ENCODE results near the gene SERPINA4. TPM values are rescaled to one million over a fixed set of nuclear protein-coding genes. Genes with fewer than 3 reads are reported as not detected.

SERPINA4 gene
- polyA plus RNA-seq, 1 donor from 2014 or later, result not detected

- no peaks in the 10 kb centered on the region for H4K20me1 ChIP-seq (ENCODE audit: insufficient read depth)
- no peaks in the 10 kb centered on the region for H3F3A ChIP-seq (ENCODE audit: insufficient read depth, low read length, poor library complexity, severe bottlenecking)
- no peak overlapping the region for H3K4me3 ChIP-seq (ENCODE audit: low read length)
- H2AFZ ChIP-seq (ENCODE audit: low read depth, low read length), result no peak overlapping the region
- no peaks in the 10 kb centered on the region for H3K27me3 ChIP-seq (ENCODE audit: insufficient read depth, low read depth, low read length)
- TF ChIP-seq TAF1 (IDR thresholded peaks at IDR 0.05; ENCODE audit: low read depth), result no peak
- no peak for TF ChIP-seq MXI1 (conservative IDR thresholded peaks at IDR 0.05; ENCODE audit: poor library complexity, severe bottlenecking)
- TF ChIP-seq CTCF (IDR thresholded peaks at IDR 0.05; ENCODE audit: poor library complexity, severe bottlenecking), result no peak
- TF ChIP-seq POLR2AphosphoS5 (IDR thresholded peaks at IDR 0.05), result no peak
- TF ChIP-seq EZH2 (IDR thresholded peaks at IDR 0.05; ENCODE audit: borderline replicate concordance, insufficient read depth, low read length, poor library complexity, severe bottlenecking), result no peak
- TF ChIP-seq RAD21 (conservative IDR thresholded peaks at IDR 0.05), result no peak
- TF ChIP-seq SMC3 (conservative IDR thresholded peaks at IDR 0.05; ENCODE audit: poor library complexity), result no peak
- TF ChIP-seq EP300 (conservative IDR thresholded peaks at IDR 0.05; ENCODE audit: poor library complexity, severe bottlenecking), result no peak
- TF ChIP-seq REST (IDR thresholded peaks at IDR 0.05; ENCODE audit: borderline replicate concordance), result no peak
- H3K9me3 ChIP-seq (ENCODE audit: low read length), result peaks cover under 1% of the 10 kb centered on the region
- H3K79me2 ChIP-seq (replicated peaks; ENCODE audit: insufficient read depth, low read length), result no peaks in the 10 kb centered on the region
- no peaks in the 10 kb centered on the region for H3K9me2 ChIP-seq (ENCODE audit: insufficient read depth, low read length)
- no peak overlapping the region for H3K27ac ChIP-seq (ENCODE audit: low read length)
- H3K4me2 ChIP-seq (ENCODE audit: low read length), result no peak overlapping the region
- no peak overlapping the region for H3K9ac ChIP-seq (ENCODE audit: low read length)
- no peaks in the 10 kb centered on the region for H3K36me3 ChIP-seq (ENCODE audit: insufficient read depth, low read length)
Observed at GRCh38 chr14:94521375-94522114, 39.7 kb upstream of the SERPINA4 start.

- Histone ChIP-seq H3F3A (ENCODE audit: insufficient read depth, low read length, poor library complexity, severe bottlenecking) (no peaks in the 10 kb centered on the region), H3K79me2 (replicated peaks; ENCODE audit: insufficient read depth, low read length) (no peaks in the 10 kb centered on the region), H3K36me3 (ENCODE audit: insufficient read depth, low read length) (no peaks in the 10 kb centered on the region), H3K27ac (ENCODE audit: low read length) (no peak overlapping the region), H3K9me3 (ENCODE audit: low read length) (peaks cover 4% of the 10 kb centered on the region), H3K27me3 (ENCODE audit: insufficient read depth, low read depth, low read length) (no peaks in the 10 kb centered on the region), H2AFZ (ENCODE audit: low read depth, low read length) (no peak overlapping the region), H3K4me2 (ENCODE audit: low read length) (no peak overlapping the region), H3K9me2 (ENCODE audit: insufficient read depth, low read length) (no peaks in the 10 kb centered on the region), H4K20me1 (ENCODE audit: insufficient read depth) (no peaks in the 10 kb centered on the region), H3K4me3 (ENCODE audit: low read length) (no peak overlapping the region), H3K9ac (ENCODE audit: low read length) (no peak overlapping the region)
- TF ChIP-seq POLR2AphosphoS5 (IDR thresholded peaks at IDR 0.05) (no peak), MXI1 (conservative IDR thresholded peaks at IDR 0.05; ENCODE audit: poor library complexity, severe bottlenecking) (no peak), RAD21 (conservative IDR thresholded peaks at IDR 0.05) (no peak)
Observed at GRCh38 chr14:94522115-94522724, 39.0 kb upstream of the SERPINA4 start.
